Measurements from ENCODE around the gene NCOA6. TPM values are rescaled to one million over a fixed set of nuclear protein-coding genes. Genes with fewer than 3 reads are reported as not detected.

NCOA6 gene
- total RNA-seq, 1 donor from 2014 or later: 19.2 TPM

GRCh38 chr20:34871966-34872621 is 46.6 kb upstream of the NCOA6 start:
- Histone ChIP-seq H3K36me3 (no peaks in the 10 kb centered on the region), H3K4me1 (peaks cover 45% of the 10 kb centered on the region), H3K9me3 (no peaks in the 10 kb centered on the region), H3K4me3 (peak overlapping the region; percentile 67 to 83), H3K27me3 (no peaks in the 10 kb centered on the region), H3K27ac (peak overlapping the region; percentile 85)
- intact Hi-C loops (cut with DNase I): no loop called here
- DNase-seq (ENCODE audit: extremely low spot score in 2 of 2): peak in 1 of 2 donors; percentile 82
- TF ChIP-seq CTCF (IDR thresholded peaks at IDR 0.05) (no peak), POLR2AphosphoS5 (IDR thresholded peaks at IDR 0.05; ENCODE audit: insufficient read depth in 1 of 2, low read depth in 1 of 2) (no peak), POLR2A (IDR thresholded peaks at IDR 0.05) (no peak)

- H3K27ac ChIP-seq: peak overlapping the region; percentile 85
- H3K4me3 ChIP-seq: peak overlapping the region; percentile 67 to 83
- intact Hi-C loops (cut with DNase I): no loop called here
- DNase-seq (ENCODE audit: extremely low spot score in 2 of 2): peak in 1 of 2 donors; percentile 82
- peaks cover 42% of the 10 kb centered on the region for H3K4me1 ChIP-seq
- H3K36me3 ChIP-seq: no peaks in the 10 kb centered on the region
- no peaks in the 10 kb centered on the region for H3K9me3 ChIP-seq
- no peaks in the 10 kb centered on the region for H3K27me3 ChIP-seq
- TF ChIP-seq CTCF (IDR thresholded peaks at IDR 0.05) (no peak), POLR2A (IDR thresholded peaks at IDR 0.05) (no peak), POLR2AphosphoS5 (IDR thresholded peaks at IDR 0.05; ENCODE audit: insufficient read depth in 1 of 2, low read depth in 1 of 2) (no peak)
Measured at GRCh38 chr20:34871320-34871926, 46.0 kb upstream of the NCOA6 start.

- no peaks in the 10 kb centered on the region for H3K27me3 ChIP-seq
Measured at GRCh38 chr20:34864216-34864615, 38.8 kb upstream of the NCOA6 start.

GRCh38 chr20:34863421-34863965 is 38.0 kb upstream of the NCOA6 start:
- Histone ChIP-seq H3K36me3 (no peaks in the 10 kb centered on the region), H3K9me3 (no peaks in the 10 kb centered on the region), H3K27me3 (no peaks in the 10 kb centered on the region), H3K4me1 (no peaks in the 10 kb centered on the region), H3K4me3 (no peak overlapping the region), H3K27ac (no peak overlapping the region)
- DNase-seq (ENCODE audit: extremely low spot score in 2 of 2): no peak
- intact Hi-C loops (cut with DNase I): no loop called here
- TF ChIP-seq POLR2A (IDR thresholded peaks at IDR 0.05) (no peak), POLR2AphosphoS5 (IDR thresholded peaks at IDR 0.05; ENCODE audit: insufficient read depth in 1 of 2, low read depth in 1 of 2) (no peak), CTCF (IDR thresholded peaks at IDR 0.05) (no peak)

More at GRCh38 chr20:34864216-34864615, 38.8 kb upstream of the NCOA6 start:
- DNase-seq (ENCODE audit: extremely low spot score in 2 of 2): no peak
- no peak for TF ChIP-seq CTCF (IDR thresholded peaks at IDR 0.05)
- TF ChIP-seq POLR2AphosphoS5 (IDR thresholded peaks at IDR 0.05; ENCODE audit: insufficient read depth in 1 of 2, low read depth in 1 of 2): no peak
- TF ChIP-seq POLR2A (IDR thresholded peaks at IDR 0.05): no peak
- Histone ChIP-seq H3K4me1 (no peaks in the 10 kb centered on the region), H3K4me3 (no peak overlapping the region), H3K36me3 (no peaks in the 10 kb centered on the region), H3K9me3 (no peaks in the 10 kb centered on the region), H3K27ac (no peak overlapping the region)
- intact Hi-C loops (cut with DNase I): no loop called here

- H3K4me1 ChIP-seq: no peaks in the 10 kb centered on the region
- intact Hi-C loops (cut with DNase I): no loop called here
- H3K36me3 ChIP-seq: peaks cover 0 to 5% of the 10 kb centered on the region in 2 donors
- no peaks in the 10 kb centered on the region for H3K27me3 ChIP-seq
- TF ChIP-seq POLR2A (IDR thresholded peaks at IDR 0.05): no peak
- TF ChIP-seq POLR2AphosphoS5 (IDR thresholded peaks at IDR 0.05; ENCODE audit: insufficient read depth in 1 of 2, low read depth in 1 of 2): no peak
- no peak overlapping the region for H3K27ac ChIP-seq
- no peaks in the 10 kb centered on the region for H3K9me3 ChIP-seq
- H3K4me3 ChIP-seq: no peak overlapping the region
- DNase-seq (ENCODE audit: extremely low spot score in 2 of 2): no peak
Measured at GRCh38 chr20:34862724-34863123, 37.3 kb upstream of the NCOA6 start.
